ENCODE data around the gene CD68.

Gene CD68

GRCh38 chr17:7575959-7576358 is 3.5 kb upstream of the CD68 start:
- no peak for TF ChIP-seq CTCF (IDR thresholded peaks at IDR 0.05; ENCODE audit: low read depth, low read length)
- DNase-seq: no peak
- H3K4me3 ChIP-seq (ENCODE audit: low read depth, low read length): no peak overlapping the region
- H3K36me3 ChIP-seq: peaks cover 78% of the 10 kb centered on the region
- no peaks in the 10 kb centered on the region for H3K9me3 ChIP-seq (ENCODE audit: severe bottlenecking)
- H3K27ac ChIP-seq: no peak overlapping the region; the same call in 1 of the 2 replicates
- no peaks in the 10 kb centered on the region for H3K27me3 ChIP-seq (ENCODE audit: insufficient read depth, low read depth, severe bottlenecking)

GRCh38 chr17:7576432-7576937 is 3.0 kb upstream of the CD68 start:
- no peak overlapping the region for H3K4me3 ChIP-seq (ENCODE audit: low read depth, low read length)
- no peak for TF ChIP-seq CTCF (IDR thresholded peaks at IDR 0.05; ENCODE audit: low read depth, low read length)
- H3K27me3 ChIP-seq (ENCODE audit: insufficient read depth, low read depth, severe bottlenecking): no peaks in the 10 kb centered on the region
- H3K9me3 ChIP-seq (ENCODE audit: severe bottlenecking): no peaks in the 10 kb centered on the region
- H3K36me3 ChIP-seq: peaks cover 73% of the 10 kb centered on the region
- DNase-seq: no peak
- H3K27ac ChIP-seq: no peak overlapping the region

- H3K27ac ChIP-seq: no peak overlapping the region
- H3K4me3 ChIP-seq (ENCODE audit: low read depth, low read length): no peak overlapping the region
- H3K9me3 ChIP-seq (ENCODE audit: severe bottlenecking): no peaks in the 10 kb centered on the region
- DNase-seq: no peak
- no peak for TF ChIP-seq CTCF (IDR thresholded peaks at IDR 0.05; ENCODE audit: low read depth, low read length)
- H3K27me3 ChIP-seq (ENCODE audit: insufficient read depth, low read depth, severe bottlenecking): no peaks in the 10 kb centered on the region
- H3K36me3 ChIP-seq: peaks cover 79% of the 10 kb centered on the region
These were observed 1.9 kb upstream of the CD68 start for GRCh38 chr17:7577327-7578199.

GRCh38 chr17:7579834-7580603 is 581 bp downstream of the CD68 start:
- Histone ChIP-seq H3K9me3 (ENCODE audit: severe bottlenecking) (peaks cover 5% of the 10 kb centered on the region), H3K36me3 (peaks cover 62% of the 10 kb centered on the region), H3K27me3 (ENCODE audit: insufficient read depth, low read depth, severe bottlenecking) (no peaks in the 10 kb centered on the region), H3K4me3 (ENCODE audit: low read depth, low read length) (no peak overlapping the region), H3K27ac (peak overlapping the region; percentile 45; the same call in 1 of the 2 replicates)
- TF ChIP-seq CTCF (IDR thresholded peaks at IDR 0.05; ENCODE audit: low read depth, low read length): no peak
- no peak for DNase-seq

GRCh38 chr17:7580604-7581575 is 1.5 kb downstream of the CD68 start:
- peaks cover 53% of the 10 kb centered on the region for H3K36me3 ChIP-seq
- H3K27me3 ChIP-seq (ENCODE audit: insufficient read depth, low read depth, severe bottlenecking): no peaks in the 10 kb centered on the region
- peak; percentile 3 for DNase-seq
- no peak overlapping the region for H3K27ac ChIP-seq
- H3K9me3 ChIP-seq (ENCODE audit: severe bottlenecking): peaks cover 5% of the 10 kb centered on the region
- TF ChIP-seq CTCF (IDR thresholded peaks at IDR 0.05; ENCODE audit: low read depth, low read length): no peak
- H3K4me3 ChIP-seq (ENCODE audit: low read depth, low read length): no peak overlapping the region
